Middle frontal gyrus (tissue), 1 donor: ENCODE data around the gene MEIS2.

Experiments used
- DNase-seq: peaks from one replicate; pipeline ENCODE4 v3.0.0-alpha.2; 2015; ENCODE audit warnings: low spot score; ENCODE audit errors: extremely low spot score

MEIS2 gene

GRCh38 chr15:36965570-36966342 lies 134.6 kb downstream of the MEIS2 start:
- DNase-seq, result no peak

GRCh38 chr15:36964626-36965025 lies 135.7 kb downstream of the MEIS2 start:
- no peak for DNase-seq

- no peak for DNase-seq
These were observed 138.4 kb downstream of the MEIS2 start for GRCh38 chr15:36961956-36962355.

DNA sequence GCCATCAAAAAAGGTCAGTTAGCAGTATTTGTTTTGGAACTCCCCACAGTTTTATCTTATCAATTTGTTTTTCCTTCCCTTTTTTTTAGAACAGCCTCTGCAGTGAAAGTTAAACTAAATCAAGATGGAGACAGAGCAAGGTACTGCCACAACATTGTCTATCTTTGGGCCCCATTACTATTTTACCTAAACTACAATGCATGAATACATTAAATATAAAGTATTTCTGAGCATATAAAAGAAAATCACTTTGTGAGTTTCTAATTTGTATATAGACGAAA lies 139.5 kb downstream of the MEIS2 start:
- no peak for DNase-seq

DNA sequence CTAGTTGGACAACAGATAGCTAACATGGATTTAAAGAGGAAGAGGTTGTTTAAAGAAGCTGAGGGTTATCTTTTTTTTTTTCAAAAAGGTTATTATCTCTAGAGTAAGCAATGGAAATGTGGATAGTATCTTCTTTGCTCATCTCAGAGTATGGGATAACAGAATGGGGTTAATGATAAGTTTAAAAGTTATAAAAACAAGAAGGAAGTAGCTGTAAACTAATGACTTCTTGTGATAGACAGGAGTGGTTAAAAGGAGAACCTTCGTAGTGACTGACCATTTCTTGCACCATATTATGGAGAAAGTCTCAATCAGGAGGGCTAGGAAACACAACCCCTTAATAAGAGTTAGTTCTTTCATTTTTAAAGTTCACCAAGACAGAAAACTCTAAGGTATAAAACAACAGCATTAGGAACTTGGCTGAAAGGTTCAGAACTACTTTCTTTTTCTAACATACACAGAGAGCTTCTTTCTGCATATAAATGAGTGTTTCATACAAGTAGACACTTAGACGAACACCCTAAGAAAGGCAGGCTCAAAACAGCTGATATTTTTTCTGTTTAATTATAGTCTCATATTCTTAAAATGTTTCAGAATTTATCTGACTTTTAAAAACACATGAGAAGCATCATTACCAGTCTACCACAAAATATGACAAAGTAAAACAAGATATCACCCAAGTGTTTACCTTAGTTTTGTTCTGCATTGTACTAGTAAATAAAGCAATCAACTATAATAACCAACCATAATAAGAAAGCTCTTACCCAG lies 140.0 kb downstream of the MEIS2 start:
- DNase-seq, result no peak

GRCh38 chr15:36959746-36960145 lies 140.6 kb downstream of the MEIS2 start:
- DNase-seq, result no peak

GRCh38 chr15:36958606-36959005 lies 141.7 kb downstream of the MEIS2 start:
- DNase-seq, result no peak

DNA sequence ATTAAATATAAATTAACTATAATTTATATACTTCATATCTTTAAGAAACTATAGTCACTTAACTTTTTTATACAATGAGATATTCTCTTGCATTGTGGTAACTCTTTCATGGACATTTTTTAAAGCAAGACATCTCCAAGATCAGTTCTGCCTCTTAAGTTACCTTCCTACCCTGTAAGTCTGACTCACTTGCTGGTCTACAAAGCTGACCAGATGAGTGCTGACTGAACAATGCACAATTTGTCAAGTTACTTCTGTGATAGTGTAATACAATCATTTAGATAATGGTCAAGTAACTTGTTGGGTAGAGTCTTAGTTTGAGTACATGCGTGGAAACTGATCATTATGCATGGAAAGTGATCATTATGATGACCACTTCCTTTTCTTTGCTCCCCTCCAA lies 145.9 kb downstream of the MEIS2 start:
- DNase-seq, result no peak

- DNase-seq, result no peak
These were observed 147.0 kb downstream of the MEIS2 start for GRCh38 chr15:36953346-36953745.

DNA sequence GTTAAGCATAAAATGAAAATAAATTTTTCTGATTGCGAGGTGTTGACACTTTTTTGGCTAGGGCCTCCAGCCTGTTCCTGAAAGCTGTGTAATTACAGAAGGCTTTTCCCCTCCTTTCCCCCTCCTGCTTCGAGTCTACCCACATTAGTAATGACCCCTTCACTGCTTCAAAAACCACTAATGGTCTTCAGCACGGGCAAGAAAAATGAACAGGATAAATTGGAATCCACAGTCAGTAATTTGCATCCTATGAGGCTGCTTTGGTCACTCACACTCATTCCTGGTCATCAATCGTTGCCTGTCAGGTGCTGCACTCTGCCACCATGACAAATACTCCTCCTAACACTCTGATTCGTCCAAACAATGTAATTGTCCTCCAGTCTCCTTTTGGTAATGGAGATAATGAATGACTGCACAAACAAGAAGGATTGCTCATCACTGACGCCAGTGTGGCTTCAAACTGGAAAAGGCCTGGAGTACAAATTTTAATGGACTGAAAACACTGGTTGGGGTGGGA lies 148.6 kb downstream of the MEIS2 start:
- DNase-seq, result no peak

DNA sequence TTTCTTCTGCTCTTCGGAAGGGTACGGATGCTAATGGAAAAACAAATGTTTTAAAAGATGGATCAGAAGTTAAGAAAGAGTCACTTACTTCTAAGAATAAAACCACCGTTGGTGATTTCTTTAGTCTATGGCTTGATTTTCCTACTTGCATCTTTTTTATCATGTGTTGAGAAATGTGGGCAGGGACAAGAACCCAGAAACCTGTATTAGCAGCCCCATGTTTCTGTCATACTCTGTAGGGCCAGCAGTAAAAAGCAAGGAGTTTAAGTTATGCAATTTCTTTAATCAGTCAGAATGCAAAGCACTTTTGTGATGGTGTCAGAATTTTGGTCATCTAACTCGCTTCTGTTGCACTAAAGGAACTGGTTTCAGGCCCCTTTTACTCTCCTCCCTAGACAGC lies 150.0 kb downstream of the MEIS2 start:
- no peak for DNase-seq

DNA sequence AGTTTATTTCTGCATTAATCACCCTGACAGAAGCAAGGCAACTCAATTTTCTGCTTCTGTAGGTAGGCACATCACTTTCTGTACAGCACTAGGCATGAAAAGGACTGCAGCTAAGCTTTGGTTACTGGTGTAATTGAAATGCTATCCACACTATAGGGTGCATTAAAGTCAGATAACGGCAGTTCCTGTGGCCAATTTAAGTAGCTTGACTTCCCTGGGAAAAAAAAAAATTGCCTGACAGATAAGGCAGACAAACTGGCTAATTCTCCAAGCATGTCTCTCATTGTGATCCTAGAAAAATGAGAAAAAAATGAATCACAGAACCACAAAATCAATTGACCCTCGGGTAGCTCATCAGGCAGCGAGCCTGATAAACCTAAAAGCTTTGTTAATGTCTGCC lies 151.4 kb downstream of the MEIS2 start:
- no peak for DNase-seq

- DNase-seq, result no peak
These were observed 153.2 kb downstream of the MEIS2 start for GRCh38 chr15:36947035-36947719.

DNA sequence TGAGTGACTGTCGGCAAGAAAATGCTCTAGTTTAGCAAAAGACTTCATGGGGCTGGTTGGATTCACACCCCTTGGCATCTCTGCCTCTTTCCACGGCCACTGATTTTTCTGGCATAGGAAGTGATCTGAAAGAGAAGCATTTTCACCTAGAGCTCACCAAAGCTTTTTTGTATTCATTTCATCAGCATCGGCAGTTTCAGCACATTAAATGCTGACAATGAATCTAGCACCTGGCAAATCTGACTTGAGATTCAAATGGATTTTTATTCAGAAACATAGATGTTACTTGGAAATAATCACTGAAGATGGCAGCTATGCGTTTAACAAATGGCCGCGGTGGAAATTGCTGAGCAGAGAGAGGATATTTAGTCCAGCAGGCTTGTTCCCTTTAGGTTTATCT lies 155.9 kb downstream of the MEIS2 start:
- no peak for DNase-seq

- DNase-seq, result no peak
These were observed 156.6 kb downstream of the MEIS2 start for GRCh38 chr15:36943508-36944361.

GRCh38 chr15:36942248-36942827 lies 158.0 kb downstream of the MEIS2 start:
- no peak for DNase-seq

DNA sequence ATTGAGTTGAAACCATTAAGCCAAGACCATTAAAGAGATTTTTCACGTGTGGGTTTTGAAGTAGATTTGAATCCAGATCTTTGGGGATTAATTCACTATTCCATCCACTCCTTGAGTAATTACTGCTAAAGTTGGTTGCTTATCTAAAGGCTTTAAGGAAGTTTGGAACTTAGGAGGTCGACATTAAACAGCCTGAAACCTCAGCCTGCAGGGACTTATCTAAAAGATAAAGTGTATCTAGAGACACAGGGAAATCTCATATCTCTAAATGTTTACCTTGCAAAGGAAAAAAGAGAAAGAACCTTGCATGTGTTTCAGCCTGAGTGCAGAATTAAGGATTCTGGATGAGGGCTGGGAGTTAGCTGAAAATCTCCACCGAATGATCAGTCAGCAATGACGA lies 158.6 kb downstream of the MEIS2 start:
- no peak for DNase-seq

- no peak for DNase-seq
These were observed 159.6 kb downstream of the MEIS2 start for GRCh38 chr15:36940636-36941260.

- no peak for DNase-seq
These were observed 160.1 kb downstream of the MEIS2 start for GRCh38 chr15:36940219-36940618.

- DNase-seq, result no peak
These were observed 161.6 kb downstream of the MEIS2 start for GRCh38 chr15:36938764-36939163.

DNA sequence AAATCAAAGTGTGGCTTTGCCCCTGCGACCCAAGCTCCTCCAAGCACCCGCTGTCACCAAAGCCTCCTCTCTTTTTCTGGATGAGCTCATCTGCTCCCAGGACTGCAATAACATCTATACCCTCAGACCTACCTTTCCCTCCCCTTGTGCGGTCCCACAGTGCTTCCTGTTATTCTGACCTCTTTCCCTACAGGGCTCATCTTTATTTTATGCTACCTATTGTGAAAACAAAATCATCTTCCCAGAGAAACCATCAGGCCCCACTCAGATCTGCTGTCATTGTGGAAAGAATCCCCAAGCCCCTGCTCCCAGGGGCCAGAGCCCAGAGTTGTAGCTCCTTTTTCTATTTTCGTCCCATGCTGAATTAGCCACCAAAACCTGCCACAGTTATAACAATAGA lies 162.2 kb downstream of the MEIS2 start:
- no peak for DNase-seq
